Activated effector memory CD4-positive, alpha-beta T cell treated with anti-CD3 and anti-CD28 coated beads, Interleukin-2, amount 50 U/mL, for 16 hours (primary cell): ENCODE data around the gene ASTN2.

Experiments used
- DNase-seq: peaks from one replicate; pipeline ENCODE4 v3.0.0-alpha.2; 2020

Gene ASTN2

DNA sequence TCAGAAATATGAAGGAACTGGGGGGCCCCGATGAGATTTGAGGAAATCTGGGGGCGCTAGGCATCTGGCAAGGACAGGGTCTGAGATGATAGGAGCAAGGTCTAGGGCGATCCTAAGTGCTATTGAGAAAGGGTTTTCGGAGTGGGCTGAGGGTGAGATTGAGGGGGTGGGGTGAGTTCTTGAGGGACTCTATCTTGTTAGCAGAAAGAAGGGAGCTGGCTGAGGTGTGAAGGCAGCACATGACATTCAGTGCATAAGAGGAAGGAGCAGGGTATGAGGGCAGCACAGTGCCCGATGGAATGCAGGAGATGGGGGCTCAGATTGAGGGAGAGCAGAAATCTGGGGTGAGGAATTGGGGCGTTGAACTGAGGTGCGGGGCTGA is 727.1 kb downstream of the ASTN2 start:
- no peak for DNase-seq

DNA sequence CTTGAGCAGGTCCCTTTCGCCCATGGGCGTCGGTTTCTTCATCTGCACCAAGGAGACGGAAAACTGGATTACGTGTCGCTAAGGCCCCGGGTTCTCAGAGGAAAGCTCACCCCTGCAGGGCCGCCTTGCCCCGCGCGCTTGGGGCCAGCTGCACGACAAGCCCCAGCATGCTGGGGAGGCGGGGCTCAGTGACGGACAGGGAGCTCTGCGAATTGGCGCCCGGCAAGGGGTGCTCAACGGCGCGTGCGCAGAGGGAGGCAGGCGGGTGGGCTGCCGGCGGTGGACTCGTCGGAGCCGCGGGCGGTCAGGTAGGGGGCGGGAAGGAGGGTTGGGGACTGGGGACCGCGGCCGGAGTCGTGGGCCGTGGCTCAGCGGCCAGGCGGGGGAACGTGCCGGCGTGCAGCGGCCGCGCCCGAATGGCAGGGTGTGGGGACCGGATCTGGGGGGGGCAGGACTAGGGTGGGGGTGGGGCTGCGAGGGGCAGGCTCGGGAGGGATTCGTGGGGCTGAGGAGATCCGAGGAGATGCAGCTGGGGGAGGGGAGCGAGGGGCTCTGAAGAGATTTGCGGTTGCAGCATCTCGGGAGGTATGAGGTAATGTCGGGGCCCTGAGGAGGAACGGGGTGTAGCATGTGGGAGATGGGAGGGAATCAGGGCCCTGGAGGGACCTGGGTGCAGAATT is 727.6 kb downstream of the ASTN2 start, which contains the start of gene TRIM32:
Gene TRIM32 (plus strand): TSS at position 232 of the 680 bp plus-strand sequence. CDS start 10,438 bp downstream, outside the sequence.
- peak; percentile 97 for DNase-seq

DNA sequence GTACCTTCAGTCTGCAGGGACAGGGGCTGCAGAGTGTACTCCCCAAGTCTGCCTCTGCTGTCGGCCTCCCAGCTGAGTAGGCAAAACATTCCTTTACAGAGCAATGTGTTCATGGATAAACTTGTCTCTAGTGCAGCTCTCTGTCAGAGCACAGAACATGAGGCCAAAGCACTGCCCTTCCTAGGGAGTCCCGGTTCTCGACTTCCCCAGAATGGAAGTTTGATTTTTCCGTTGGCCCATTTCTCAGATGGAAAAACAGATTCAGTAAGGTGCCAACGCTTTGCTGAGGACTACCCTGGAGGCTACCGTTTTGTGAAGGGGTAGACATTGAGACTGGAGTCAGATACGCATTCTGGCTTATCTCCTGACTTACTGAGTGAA is 728.2 kb downstream of the ASTN2 start:
- DNase-seq, result no peak

DNA sequence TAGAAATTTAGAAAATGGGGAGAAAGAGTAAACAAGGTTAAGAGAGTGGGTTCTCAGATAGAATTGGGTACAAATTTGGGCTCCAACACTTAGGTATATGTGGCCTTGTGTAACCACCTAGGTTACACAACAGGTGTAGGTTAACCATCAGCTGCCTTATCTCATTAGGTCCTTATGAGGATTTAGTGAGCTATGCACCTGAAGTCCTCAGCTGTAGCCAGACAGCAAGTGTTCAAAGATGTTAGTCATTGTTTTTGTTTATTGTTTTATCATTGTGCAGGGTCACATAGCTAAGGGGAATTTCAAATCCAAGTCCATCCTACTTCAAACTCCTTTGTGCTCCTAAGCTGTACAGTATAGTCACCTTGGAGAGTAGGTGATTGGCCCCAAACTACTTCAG is 728.7 kb downstream of the ASTN2 start:
- DNase-seq, result no peak

DNA sequence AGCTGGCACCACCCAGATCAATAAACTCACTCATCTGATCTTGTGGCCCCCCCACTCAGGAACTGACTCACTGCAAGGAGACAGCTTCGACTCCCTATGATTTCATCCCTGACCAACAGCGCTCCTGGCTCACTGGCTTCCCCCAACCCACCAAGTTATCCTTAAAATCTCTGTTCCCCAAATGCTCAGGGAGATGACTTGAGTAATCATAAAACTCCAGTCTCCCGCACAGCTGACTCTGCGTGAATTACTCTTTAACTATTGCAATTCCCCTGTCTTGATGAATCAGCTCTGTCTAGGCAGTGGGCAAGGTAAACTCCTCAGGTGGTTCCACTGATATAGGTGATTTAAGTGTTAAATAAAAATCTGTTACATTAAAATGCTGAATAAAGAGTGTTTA is 729.7 kb downstream of the ASTN2 start:
- no peak for DNase-seq

DNA sequence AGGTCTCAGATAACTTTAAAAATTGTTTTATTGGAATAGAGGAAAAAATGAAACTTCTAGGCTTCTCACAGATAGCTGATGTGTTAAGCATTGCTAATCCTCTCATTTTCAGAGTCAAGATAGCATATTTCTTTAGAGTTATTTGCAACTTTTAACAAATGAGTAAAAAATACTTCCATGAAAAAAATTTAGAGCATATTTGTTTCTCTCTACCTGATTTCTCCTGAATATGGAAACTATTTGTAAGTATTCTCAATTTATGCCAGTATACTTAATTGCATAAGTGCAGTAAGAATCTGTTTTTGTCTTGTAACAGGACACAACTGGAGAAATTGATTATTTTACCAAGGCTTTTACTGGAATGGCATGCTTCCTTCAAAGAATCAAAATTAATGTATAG is 731.3 kb downstream of the ASTN2 start:
- no peak for DNase-seq

DNA sequence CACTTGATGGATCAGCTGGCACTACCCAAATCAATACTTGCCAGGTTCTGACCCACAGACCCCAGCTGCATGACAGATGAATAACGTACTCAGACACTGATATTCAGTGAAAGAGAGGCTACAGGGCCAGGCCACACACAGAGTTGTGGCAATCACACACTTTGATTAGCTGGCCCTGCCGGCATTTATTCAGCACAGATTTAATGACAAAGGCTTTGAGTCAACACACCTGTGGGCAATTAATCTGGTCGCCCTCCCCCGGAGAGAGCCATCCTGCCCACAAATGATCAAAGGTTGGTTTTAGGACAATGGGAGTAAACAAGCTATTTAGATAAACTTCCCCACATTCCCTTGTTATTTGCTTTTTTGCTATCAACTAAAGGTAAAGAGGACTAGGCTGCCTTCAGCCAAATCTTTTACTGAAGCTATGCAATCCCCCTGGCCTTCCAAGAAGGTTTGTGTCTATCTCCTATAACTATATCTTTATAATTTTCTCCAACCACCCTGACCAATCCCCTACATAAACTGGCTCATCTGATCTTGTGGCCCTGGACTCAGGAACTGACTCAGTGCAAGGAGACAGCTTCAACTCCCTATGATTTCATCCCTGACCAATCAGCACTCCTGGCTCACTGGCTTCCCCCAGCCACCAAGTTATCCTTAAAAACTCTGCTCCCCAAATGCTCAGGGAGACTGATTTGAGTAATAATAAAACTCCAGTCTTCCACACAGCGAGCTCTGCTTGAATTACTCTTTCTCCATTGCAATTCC is 740.5 kb downstream of the ASTN2 start:
- no peak for DNase-seq

DNA sequence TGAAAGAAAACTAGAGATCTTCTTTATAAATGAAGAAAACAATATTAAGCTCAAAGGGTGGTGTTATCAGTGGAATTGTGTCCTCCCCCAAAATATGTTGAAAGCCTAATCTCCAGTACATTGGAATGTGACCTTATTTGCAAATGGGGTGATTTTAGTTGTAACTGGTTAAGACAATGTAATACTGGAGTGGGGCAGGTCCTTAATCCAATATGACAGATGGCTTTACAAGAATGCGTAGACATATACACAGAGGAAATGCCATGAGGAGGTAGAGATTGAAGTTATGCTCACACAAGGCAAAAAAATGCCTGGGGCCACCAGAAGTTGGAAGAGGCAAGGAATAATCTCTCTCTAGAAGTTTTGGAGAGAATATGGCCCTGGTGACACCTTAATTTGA is 741.5 kb downstream of the ASTN2 start:
- no peak for DNase-seq

DNA sequence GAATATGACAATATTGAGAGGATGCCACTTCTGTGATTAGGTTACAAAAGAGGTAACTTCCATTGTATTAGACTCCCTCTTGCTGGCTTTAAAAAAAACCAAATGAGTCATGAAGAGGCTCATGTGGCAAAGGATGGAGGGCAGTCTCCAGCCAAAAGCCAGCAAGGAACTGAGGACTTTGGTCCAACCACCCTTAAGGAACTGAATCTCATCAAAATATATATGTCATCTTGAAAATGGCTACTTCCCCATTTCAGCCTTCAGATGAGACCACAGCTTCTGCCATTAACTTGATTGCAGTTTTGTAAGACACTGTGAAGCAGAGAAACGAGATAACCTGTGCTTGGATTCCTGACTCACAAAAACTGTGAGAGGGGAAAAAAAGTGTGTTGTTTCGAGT is 743.3 kb downstream of the ASTN2 start:
- no peak for DNase-seq

DNA sequence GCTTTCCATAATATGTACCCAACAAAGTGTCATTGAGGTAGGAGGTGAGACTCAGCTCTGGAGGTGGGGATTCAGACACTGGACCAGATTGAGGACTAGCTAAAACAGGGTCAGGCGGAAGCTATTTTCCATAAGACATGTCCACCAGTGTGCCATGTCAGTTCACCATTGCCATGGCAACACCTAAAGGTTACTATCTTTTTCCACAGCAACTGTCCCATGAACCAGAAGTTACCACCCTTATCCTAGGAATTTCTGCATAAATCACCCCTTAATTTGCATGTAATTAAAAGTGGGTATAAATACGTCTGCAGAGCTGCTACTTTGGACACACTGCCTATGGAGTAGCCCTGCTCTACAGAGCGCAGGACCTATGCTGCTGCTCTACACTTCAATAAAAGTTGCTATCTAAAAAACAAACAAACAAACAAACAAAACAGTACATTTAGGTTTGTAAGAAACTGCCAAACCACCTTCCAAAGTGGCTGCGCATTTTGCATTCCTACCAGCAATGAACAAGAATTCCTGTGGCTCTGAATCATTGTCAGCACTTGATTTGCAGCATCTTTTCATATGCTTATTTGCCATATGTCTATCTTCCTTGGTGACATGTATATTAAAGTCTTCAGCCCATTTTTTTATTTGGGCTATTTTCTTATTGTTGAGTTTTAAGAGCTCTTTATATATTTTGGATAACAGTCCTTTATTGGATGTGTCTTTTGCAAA is 745.7 kb downstream of the ASTN2 start:
- DNase-seq, result no peak

DNA sequence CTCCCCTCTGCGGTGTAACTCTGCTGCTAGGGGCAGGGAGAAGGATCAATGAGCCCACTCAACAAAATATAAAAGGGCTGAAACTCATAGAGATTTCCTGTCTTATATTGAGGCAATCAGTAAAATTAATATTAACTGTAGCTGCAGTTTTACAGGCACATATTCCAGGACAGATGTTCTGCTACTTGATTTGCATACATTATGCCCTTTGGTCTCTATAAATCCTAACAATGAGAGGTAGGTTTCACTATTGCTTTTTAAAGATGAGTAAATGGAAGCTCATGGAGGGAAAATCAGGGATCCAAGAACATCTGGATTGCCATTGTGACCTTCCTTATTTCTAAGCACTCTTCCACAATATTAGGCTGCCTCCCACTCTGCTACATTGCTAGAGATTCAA is 751.3 kb downstream of the ASTN2 start:
- DNase-seq, result no peak

DNA sequence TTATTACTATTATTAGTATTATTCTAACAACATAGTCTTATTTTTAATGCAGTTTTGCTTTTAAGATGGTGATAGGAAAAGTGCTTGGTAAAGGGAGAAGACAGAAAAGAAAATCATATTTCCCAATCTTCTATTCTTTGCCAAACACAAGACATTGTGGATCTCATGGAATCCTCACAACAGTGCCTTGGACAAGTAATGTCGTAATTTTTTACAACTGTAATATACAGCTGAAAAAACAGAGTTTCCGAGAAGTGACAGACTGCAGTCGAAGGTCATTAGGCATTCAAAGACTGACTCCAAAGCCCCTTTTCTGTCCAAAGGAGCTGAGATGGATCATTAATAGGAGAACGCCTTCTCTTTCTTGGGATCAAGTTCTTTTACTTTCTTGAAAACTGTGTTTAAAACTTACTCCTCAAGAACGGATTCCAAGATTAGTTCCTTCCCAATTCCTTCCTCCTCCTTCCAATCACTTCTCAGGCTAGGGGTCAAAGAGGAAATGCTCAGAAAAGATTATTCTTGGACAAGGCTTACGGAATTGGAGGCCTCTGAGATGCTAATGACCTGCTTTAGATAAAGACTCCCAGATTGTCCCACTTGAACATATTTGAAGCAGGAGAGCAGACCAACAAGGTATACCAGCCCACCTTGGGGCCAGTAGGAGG is 752.1 kb downstream of the ASTN2 start:
- DNase-seq, result no peak

DNA sequence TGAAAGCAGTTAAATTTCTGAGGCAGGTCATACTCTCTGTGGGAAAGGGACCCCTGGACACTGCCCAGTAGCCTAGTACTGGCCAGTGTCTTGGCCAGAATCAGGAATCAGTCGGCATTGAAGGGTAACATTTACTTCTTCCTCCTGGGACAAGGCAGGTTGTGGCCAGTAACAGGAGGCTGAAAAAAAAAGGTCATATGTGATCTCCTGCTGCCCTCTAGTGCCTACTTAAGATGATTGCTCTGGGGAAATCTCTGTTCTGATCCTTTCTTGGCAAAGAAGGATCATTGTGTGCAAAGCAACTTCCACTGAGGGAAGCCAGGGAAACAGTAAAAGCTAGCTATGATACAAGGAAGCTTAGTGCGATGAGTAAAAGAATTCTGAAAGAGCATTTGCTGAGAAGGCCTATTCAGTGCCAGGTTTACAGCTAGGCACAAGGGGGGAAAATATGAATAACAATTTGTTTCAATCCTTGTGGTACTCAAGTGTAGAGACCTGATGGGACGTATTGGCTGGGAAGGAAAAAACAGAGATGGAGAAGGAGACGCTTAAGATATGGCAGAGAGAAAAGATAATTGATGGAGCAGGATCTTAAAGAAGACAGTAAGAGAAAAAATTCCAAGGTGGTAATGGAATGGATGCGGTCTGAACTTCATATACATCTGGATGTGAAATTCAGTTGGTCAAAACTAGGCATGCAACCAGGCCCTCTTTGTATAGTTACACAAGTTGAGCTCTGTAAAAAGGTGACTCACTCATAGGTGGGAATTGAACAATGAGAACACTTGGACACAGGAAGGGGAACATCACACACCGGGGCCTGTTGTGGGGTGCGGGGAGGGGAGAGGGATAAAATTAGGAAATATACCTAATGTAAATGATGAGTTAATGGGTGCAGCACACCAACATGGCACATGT is 753.6 kb downstream of the ASTN2 start:
- DNase-seq, result no peak

DNA sequence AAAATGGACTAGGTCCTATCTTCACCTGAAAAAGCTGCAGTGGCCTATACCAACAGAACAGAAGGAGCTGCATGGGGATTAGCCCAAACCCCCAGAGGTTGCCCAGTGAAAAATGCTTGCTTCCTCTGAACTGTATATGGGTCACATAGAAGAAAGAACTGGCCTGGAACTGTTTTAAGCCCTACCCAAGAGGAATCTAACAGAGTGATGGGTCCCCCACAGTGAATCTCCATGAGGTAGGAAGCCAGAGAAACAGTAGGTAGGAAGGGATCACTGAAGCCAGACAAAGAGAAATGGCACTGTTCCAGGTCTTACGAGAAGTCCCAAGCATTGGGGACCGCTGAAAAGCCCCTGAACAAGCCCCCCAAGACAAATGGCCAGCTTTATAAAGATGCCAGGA is 756.6 kb downstream of the ASTN2 start:
- DNase-seq, result no peak

DNA sequence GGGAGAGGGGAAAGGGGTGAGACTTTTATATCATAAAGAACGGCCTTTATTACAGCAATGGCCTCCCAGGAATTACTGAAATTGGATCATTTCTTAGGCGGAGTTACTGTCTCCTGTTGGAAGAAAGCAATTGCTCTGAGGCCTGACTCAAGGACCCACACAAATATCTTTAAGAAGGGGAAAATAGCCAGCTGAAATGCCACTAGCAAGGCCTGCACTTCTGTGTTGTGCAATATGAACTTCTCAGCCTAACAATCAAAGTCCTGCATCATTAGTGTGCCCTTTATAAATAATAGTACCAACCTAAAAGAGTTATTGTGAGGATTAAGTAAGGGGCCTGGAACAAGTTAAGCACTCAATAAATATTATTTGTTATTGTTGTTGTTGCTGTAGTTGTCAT is 757.9 kb downstream of the ASTN2 start:
- no peak for DNase-seq

DNA sequence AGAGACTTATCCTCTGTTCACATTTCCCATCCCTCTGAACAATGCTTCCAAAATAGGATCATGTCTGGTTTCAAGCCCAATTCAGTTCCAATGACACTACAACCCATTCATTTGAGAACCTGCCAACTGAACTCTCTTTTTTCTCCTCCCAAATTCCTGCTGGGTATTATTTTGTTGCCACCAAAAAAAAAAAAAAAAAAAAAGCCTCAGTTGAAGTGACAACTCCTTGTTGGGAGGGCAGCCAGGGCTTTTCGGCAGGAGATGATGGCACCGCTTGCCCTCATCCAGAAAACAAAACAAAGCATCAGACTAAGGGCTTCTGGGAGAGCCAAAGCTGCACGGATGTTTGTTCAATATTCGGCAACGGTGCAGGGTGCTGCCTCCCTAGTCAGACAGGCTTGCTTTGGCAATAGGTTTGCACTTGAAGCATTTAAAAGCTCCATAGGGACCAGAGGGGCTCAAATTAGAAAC is 758.3 kb downstream of the ASTN2 start:
- DNase-seq, result no peak

DNA sequence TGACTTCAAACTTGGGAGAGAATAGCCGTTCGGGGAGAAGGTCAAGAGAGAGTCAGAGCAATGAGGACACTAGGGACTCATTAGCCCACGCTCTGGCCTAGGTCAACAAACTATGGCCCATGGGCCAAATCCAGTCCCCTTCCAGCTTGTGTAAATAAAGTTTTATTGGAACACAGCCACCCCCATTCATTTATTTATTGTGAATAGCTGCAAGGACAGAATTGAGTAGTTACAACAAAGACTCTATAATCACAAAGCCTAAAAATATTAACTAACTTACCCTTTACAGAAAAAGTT is 760.9 kb downstream of the ASTN2 start:
- no peak for DNase-seq

DNA sequence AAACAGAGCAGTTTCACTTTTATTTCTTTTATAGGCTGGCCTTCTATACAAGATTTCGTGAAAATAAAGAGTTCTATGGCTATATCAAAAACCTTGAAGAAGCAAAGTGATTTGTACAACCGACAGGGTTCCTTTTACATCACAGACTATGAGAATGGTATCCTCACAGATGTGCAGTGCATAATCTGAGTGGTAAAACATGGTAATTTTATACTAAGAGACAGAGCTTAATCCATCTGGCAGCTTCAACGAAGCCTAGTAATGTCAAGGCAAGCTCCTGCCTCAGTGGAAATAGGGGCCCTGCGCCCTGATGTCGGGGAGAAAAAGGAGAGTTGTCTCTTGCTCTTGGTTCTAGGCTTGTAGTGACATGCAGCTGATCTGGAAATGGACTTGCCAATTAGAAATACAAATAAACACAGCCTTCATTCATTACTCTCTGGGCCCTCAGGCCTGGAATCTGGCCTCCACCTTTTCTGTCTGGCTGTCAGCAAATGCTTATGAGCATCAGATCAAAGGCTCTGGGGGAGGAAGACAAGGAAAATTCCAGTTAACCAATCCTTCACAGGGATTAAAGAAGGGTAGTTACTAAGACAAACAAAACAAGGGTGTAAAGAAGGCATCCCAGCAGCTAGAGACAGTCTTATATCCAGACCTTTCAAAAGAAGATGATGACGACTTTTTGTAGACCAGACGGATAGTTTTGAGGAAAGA is 761.4 kb downstream of the ASTN2 start:
- no peak for DNase-seq

DNA sequence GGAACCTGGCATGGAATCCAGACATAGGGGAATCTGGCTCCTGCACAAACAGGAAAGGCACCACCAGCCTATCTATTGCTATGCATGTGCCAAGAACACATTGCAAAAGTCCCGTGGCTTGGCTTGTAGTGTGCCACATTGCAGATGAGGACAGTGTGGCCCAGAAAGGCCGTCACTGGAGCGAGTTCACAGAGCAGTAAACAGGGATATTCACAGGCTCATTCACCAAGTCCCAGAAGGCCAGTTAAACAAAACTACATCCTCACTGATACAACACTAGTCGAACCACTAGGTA is 767.4 kb downstream of the ASTN2 start:
- no peak for DNase-seq

DNA sequence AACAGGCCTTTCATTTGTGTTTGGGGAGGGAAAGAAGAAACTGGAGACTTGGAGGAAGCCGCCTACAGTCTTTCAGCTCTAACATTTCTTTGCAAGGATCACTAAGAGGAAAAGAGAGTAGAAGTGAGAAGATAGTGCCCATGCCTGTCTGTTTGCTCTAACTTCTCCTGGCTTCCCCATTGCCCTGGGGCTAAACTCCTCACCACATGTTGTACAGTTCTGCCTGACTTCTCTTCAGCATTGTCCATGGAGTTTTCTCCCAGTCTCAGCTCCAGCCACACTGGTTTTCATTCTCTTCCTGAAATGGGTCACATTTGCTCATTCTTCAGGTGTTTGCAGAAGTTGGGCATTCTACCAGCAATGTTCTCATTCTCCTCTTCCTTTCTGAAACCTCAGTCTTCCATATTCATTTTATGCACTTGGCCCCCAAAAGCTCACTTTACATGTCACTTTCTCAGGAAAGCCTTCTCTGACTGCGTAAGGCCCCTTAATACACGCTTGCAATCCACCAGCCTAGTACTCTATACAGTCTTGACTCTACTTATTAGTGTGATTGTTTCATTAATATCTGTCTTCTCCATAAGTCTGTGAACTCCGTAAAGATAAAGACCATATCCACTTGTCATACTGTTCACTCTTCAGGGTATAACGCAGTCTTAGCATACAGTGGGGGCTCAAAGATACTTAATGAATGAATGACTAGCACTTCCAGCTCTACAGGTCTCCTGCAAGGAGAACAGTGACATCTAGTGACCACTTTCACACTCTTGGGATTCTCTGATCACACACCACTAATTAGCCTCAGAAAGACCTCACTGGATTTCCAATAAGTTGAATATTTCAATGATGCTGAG is 768.0 kb downstream of the ASTN2 start:
- DNase-seq, result no peak

DNA sequence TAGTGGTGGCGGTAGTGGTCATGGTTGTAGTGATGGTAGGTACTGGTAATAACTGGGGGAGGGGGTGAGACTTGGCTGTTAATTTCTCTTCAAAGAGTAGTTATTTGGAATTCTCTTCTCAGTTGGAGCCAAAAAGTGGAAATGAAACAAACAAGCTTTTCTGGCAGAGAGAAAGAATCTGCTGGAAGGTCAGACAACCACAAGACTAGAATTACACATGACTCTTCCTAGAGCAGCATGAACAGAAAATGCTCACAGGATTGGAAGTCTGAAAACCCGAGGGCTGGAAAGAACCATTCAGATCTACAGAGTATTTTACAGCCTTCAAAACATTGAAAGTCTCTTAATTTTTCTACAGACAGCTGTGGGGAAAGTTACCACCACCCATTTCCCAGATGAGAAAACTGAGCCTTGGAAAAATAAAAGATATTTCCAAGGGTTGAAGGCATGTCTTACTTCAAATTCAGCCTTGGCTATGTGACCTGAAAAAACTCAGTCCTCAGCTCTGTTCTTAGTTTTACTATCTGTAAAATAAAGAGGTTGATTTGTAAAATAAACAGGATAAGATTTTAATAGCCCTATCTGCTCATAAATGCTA is 770.7 kb downstream of the ASTN2 start:
- no peak for DNase-seq
